Chondrocyte (in vitro differentiated cells): ENCODE results near the gene RGP1. TPM values are rescaled to one million over a fixed set of nuclear protein-coding genes. Genes with fewer than 3 reads are reported as not detected.

Source experiments
- DNase-seq: peaks from one replicate; pipeline ENCODE4 v3.0.0; 2021; ENCODE audit warnings: mixed read lengths, low spot score
- H3K27ac Mint-ChIP-seq: one replicate; pipeline ENCODE4 v1.8.0; 2021; ENCODE audit warnings: mild to moderate bottlenecking, moderate library complexity, mixed read lengths; ENCODE audit not compliant: unreplicated experiment
- H3K27me3 Mint-ChIP-seq: 2 replicates; pipeline ENCODE4 v1.8.0; 2021; ENCODE audit warnings: low read depth, mixed read lengths
- H3K36me3 Mint-ChIP-seq: 2 replicates; pipeline ENCODE4 v1.8.0; 2021; ENCODE audit warnings: low read depth, mixed read lengths
- H3K4me1 Mint-ChIP-seq: 2 replicates; pipeline ENCODE4 v1.8.0; 2021; ENCODE audit warnings: low read depth, mild to moderate bottlenecking, mixed read lengths
- H3K4me3 Mint-ChIP-seq: one replicate; pipeline ENCODE4 v1.8.0; 2021; ENCODE audit warnings: mild to moderate bottlenecking, moderate library complexity, mixed read lengths; ENCODE audit not compliant: unreplicated experiment
- H3K9me3 Mint-ChIP-seq: 2 replicates; pipeline ENCODE4 v1.8.0; 2021; ENCODE audit warnings: low read depth, mixed read lengths
- total RNA-seq: library from RNA; stranded (reverse); gene quantifications from 3 replicates; pipeline ENCODE4 v1.2.1, GENCODE V29; 2021
- TF ChIP-seq, protein P1 (sequence below): fragments of 200-600 bp; sonication (generic); IDR thresholded peaks from 2 replicates; pipeline ENCODE4 v1.5.0; 2021; ENCODE audit warnings: antibody characterized with exemption, mild to moderate bottlenecking, moderate library complexity

The RGP1 gene
- total RNA-seq, 1 donor from 2014 or later = 27.7 TPM

DNA sequence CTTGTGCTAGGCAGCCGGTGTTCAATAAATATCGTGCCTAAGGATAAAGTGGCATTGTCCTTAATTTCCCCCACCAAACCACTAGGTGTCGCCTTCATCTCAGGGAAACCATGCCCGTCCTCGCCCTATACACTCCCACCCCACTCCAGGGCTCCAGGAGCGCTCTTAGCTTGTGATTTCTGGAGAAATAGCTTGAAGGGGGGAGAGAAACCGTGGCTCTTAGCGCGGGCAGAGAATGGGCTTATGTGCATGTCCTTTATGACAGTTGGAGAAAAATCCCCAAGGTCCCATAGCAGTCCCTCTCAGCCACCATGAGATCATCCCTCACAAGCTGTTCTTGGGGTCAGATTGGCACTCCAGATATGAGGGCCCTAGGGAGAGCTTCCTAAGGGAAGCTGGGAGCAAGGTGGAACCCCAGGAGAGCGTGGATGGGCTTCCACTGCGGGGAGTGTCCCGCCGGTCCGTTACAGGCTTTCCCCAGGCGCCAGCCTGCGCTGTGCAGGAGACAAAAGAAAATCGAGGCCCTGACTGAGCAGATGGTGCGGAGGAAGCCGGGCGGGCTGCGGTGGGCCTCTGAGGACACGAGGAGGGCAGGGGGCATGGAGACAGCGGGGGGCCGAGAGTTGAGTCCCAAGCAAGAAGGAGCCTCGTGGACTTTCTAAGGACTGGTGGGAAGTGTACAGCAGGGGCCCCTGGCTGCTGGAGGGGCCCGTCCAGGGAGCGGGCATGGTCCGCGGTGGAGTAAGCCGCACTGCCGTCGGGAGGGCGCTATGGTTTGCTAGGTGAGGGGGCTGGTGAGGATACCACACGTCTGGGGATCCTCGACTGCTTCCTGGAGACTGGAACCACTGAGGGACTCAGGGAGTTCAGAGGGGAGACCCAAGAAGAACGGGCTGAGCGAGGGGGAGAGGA lies 41.6 kb downstream of the RGP1 start:
- H3K4me3 Mint-ChIP-seq = peak overlapping the region; percentile 74
- TF ChIP-seq, protein P1, sequence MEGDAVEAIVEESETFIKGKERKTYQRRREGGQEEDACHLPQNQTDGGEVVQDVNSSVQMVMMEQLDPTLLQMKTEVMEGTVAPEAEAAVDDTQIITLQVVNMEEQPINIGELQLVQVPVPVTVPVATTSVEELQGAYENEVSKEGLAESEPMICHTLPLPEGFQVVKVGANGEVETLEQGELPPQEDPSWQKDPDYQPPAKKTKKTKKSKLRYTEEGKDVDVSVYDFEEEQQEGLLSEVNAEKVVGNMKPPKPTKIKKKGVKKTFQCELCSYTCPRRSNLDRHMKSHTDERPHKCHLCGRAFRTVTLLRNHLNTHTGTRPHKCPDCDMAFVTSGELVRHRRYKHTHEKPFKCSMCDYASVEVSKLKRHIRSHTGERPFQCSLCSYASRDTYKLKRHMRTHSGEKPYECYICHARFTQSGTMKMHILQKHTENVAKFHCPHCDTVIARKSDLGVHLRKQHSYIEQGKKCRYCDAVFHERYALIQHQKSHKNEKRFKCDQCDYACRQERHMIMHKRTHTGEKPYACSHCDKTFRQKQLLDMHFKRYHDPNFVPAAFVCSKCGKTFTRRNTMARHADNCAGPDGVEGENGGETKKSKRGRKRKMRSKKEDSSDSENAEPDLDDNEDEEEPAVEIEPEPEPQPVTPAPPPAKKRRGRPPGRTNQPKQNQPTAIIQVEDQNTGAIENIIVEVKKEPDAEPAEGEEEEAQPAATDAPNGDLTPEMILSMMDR = peak; percentile 92
- peaks cover 43% of the 10 kb centered on the region for H3K4me1 Mint-ChIP-seq
- peak overlapping the region; percentile 79 for H3K27ac Mint-ChIP-seq
- H3K27me3 Mint-ChIP-seq = peaks cover 2% of the 10 kb centered on the region
- DNase-seq = no peak
- H3K9me3 Mint-ChIP-seq = no peaks in the 10 kb centered on the region
- no peaks in the 10 kb centered on the region for H3K36me3 Mint-ChIP-seq

DNA sequence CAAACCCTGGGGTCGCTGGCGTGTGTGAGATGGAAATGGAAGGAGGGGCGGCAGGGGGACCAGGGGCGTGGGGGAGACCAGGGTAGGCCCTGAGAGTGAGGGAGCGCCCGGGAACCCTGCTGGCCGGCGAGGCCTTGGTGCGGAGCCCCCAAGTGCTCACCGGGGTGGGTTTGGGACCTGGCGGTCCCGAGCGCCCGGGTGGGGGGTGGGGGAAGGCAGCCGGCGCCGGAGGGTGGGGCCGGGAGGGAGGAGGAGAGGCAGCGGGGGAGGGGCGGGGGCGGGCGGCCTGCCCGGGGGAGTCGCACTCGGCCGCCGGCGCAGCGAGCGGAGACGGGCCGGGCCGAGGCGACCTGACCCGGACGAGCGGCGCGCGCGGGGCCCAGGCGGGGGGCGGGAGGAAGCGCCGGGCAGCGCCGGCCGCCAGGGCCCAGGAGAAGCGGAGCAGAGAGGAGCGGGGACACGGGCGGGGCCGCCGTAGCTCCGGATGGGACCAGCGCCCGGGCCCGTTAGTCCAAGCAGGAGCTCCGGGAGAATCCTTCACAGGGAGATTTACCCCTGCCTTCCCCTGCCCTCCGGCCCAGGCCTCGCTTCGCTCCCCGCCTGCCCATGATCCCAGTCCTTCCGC lies 42.3 kb downstream of the RGP1 start, which contains the start of gene NPR2:
NPR2 (plus strand) TSS at position 295 of the 625 bp plus-strand sequence. CDS start 818 bp downstream, outside the sequence.
- H3K9me3 Mint-ChIP-seq = no peaks in the 10 kb centered on the region
- no peak for DNase-seq
- no peaks in the 10 kb centered on the region for H3K36me3 Mint-ChIP-seq
- TF ChIP-seq, protein P1 = peak; percentile 28
- peaks cover 45% of the 10 kb centered on the region for H3K4me1 Mint-ChIP-seq
- H3K4me3 Mint-ChIP-seq = peak within 1 kb of the TSS; percentile 74
- no peaks in the 10 kb centered on the region for H3K27me3 Mint-ChIP-seq
- H3K27ac Mint-ChIP-seq = peak within 1 kb of the TSS; percentile 79

DNA sequence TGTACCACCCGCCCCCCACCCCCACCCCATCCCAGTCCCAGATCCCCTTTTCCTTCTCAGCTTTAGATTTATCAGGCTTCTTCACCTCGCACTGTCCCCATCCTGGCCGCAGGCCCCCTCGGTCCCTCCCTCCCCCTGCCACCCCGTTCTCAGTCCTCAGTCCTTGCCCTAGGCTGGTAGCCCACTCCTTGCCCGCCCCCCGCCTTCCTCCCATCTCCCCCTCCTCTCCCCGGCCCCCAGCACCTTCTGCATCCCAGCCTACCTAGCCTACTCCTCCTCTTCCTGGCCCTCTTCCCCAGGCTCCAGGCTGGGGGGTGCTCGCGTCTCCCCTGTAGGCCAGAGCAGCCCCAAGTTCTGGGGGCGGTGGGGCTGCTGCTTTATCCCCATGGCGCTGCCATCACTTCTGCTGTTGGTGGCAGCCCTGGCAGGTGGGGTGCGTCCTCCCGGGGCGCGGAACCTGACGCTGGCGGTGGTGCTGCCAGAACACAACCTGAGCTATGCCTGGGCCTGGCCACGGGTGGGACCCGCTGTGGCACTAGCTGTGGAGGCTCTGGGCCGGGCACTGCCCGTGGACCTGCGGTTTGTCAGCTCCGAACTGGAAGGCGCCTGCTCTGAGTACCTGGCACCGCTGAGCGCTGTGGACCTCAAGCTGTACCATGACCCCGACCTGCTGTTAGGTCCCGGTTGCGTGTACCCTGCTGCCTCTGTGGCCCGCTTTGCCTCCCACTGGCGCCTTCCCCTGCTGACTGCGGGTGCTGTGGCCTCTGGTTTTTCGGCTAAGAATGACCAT lies 43.1 kb downstream of the RGP1 start:
- H3K4me3 Mint-ChIP-seq = peak overlapping the region; percentile 63
- no peak for DNase-seq
- no peak overlapping the region for H3K27ac Mint-ChIP-seq

DNA sequence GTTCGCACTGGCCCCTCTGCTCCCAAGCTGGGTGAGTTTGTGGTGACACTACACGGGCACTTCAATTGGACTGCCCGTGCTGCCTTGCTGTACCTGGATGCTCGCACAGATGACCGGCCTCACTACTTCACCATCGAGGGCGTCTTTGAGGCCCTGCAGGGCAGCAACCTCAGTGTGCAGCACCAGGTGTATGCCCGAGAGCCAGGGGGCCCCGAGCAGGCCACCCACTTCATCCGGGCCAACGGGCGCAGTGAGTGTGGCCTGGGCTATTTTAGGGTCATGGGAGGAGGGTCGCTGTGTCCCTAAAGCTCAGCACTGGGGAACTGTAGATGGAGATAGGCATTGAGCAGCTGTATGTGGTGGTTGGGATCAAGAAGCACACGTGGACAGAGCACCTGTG lies 43.7 kb downstream of the RGP1 start:
- Mint-ChIP-seq H3K9me3 (no peaks in the 10 kb centered on the region), H3K4me3 (peak overlapping the region; percentile 63), H3K27ac (no peak overlapping the region), H3K4me1 (peaks cover 51% of the 10 kb centered on the region), H3K27me3 (no peaks in the 10 kb centered on the region), H3K36me3 (no peaks in the 10 kb centered on the region)
- TF ChIP-seq, protein P1 = no peak
- no peak for DNase-seq

More for the DNA sequence above, 43.1 kb downstream of the RGP1 start:
- Mint-ChIP-seq H3K36me3 (no peaks in the 10 kb centered on the region), H3K9me3 (no peaks in the 10 kb centered on the region), H3K27me3 (no peaks in the 10 kb centered on the region), H3K4me1 (peaks cover 49% of the 10 kb centered on the region)
- TF ChIP-seq, protein P1 = no peak

DNA sequence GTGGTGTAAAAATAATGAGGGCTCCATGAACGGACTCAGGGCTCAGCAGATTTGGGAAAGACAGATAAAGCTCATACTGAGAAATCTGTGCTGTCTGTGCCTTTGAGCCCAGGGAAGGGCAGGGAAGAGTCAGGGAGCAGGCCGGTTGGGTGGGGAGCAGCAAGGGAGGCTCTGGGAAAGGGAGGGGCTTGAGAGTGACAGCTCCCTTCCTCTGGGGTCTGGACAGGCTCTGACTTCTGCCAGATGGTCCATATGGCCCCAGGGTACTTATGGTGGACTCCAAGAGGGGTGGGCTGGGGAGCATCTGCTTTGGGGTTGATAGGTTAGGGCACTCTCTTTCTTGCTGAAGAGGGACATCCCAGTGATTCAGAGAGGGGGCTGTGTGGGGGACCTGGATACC lies 44.4 kb downstream of the RGP1 start:
- H3K27me3 Mint-ChIP-seq = no peaks in the 10 kb centered on the region
- TF ChIP-seq, protein P1 = no peak
- no peaks in the 10 kb centered on the region for H3K36me3 Mint-ChIP-seq
- H3K4me3 Mint-ChIP-seq = peak overlapping the region; percentile 63
- no peak overlapping the region for H3K27ac Mint-ChIP-seq
- peaks cover 57% of the 10 kb centered on the region for H3K4me1 Mint-ChIP-seq
- no peak for DNase-seq
- H3K9me3 Mint-ChIP-seq = no peaks in the 10 kb centered on the region
